Loucy (cell line): ENCODE measurements around the gene FRRS1L.

Source experiments
- H2AFZ ChIP-seq: fragments of 200-600 bp; sonication (generic); 2 replicates; pipeline ENCODE4 v1.6.0; 2016; ENCODE audit warnings: antibody characterized with exemption, mild to moderate bottlenecking, low read length, moderate library complexity
- H3F3A ChIP-seq: fragments of 200-600 bp; 2 replicates; pipeline ENCODE4 v1.6.0; 2016; ENCODE audit warnings: antibody characterized with exemption, low read depth, mild to moderate bottlenecking
- H3K27me3 ChIP-seq: fragments of 200-600 bp; sonication (generic); 2 replicates; pipeline ENCODE4 v1.6.1; 2014; ENCODE audit warnings: low read length, mild to moderate bottlenecking; ENCODE audit not compliant: insufficient read depth, poor library complexity, severe bottlenecking
- H3K36me3 ChIP-seq: fragments of 200-600 bp; sonication (generic); 2 replicates; pipeline ENCODE4 v1.6.1; 2016; ENCODE audit warnings: low read length; ENCODE audit not compliant: insufficient read depth
- H3K4me1 ChIP-seq: fragments of 200-600 bp; sonication (generic); 2 replicates; pipeline ENCODE4 v1.5.1; 2014; ENCODE audit warnings: low read length, mild to moderate bottlenecking; ENCODE audit not compliant: insufficient read depth, poor library complexity, severe bottlenecking
- H3K4me2 ChIP-seq: fragments of 200-600 bp; sonication (generic); 2 replicates; pipeline ENCODE4 v1.6.0; 2014; ENCODE audit warnings: antibody characterized with exemption, low read length, low read depth, mild to moderate bottlenecking; ENCODE audit not compliant: poor library complexity, severe bottlenecking
- H3K4me3 ChIP-seq: fragments of 200-600 bp; sonication (generic); 2 replicates; pipeline ENCODE4 v1.5.1; 2014; ENCODE audit warnings: low read length, mild to moderate bottlenecking, mixed read lengths; ENCODE audit not compliant: poor library complexity, severe bottlenecking
- H3K79me2 ChIP-seq: fragments of 200-600 bp; sonication (generic); 2 replicates; pipeline ENCODE4 v1.6.1; 2014; ENCODE audit warnings: low read length; ENCODE audit not compliant: insufficient read depth
- H3K9ac ChIP-seq: fragments of 200-600 bp; sonication (generic); 2 replicates; pipeline ENCODE4 v1.6.0; 2014; ENCODE audit warnings: mild to moderate bottlenecking, low read depth, low read length, moderate library complexity; ENCODE audit not compliant: poor library complexity, severe bottlenecking
- H3K9me2 ChIP-seq: fragments of 200-600 bp; sonication (generic); replicated peaks from 2 replicates; pipeline ENCODE4 v1.6.1; 2016; ENCODE audit warnings: low read depth, low read length, mixed read lengths
- H3K9me3 ChIP-seq: fragments of 200-600 bp; sonication (generic); 2 replicates; pipeline ENCODE4 v1.6.1; 2014; ENCODE audit warnings: mild to moderate bottlenecking, antibody characterized with exemption, low read length, low read depth; ENCODE audit not compliant: insufficient read depth
- H4K20me1 ChIP-seq: fragments of 200-600 bp; sonication (generic); 2 replicates; pipeline ENCODE4 v1.6.0; 2014; ENCODE audit warnings: antibody characterized with exemption, low read length, mild to moderate bottlenecking; ENCODE audit not compliant: insufficient read depth, poor library complexity, severe bottlenecking
- CTCF ChIP-seq: fragments of 200-600 bp; sonication (generic); conservative IDR thresholded peaks from 2 replicates; pipeline ENCODE4 v1.5.1; 2014; ENCODE audit warnings: mild to moderate bottlenecking, antibody characterized with exemption, low read length
- EZH2phosphoT487 ChIP-seq: fragments of 200-600 bp; IDR thresholded peaks from 2 replicates; pipeline ENCODE4 v1.6.1; 2018; ENCODE audit warnings: antibody characterized with exemption, mild to moderate bottlenecking, moderate library complexity, borderline replicate concordance

Gene FRRS1L

DNA sequence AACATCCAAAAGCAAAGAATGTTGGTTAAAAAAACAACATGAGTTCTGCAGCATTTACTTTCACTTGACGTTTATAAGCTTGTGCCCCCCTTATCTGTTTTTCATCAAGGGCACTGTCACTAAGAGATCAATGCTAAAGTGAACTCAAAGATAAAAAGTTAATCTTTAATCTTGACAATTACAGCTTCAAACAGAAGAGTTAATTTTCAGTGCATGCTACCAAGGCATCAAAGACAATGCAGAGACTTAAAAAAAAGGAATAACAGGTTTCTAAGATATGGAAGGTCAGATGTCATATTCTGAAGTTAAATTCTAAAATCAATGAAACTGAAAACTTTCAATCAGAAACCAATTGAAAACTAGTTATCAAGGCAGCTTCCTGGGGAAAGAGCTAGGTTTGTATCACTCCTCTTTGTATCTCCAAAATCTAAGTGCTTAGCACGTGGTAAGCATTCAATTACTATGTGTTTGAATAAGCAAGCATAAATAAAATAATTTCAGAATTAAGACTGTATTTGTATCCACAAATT, 84.9 kb downstream of the FRRS1L start:
- Histone ChIP-seq H3K27me3 (no peaks in the 10 kb centered on the region), H3K79me2 (no peaks in the 10 kb centered on the region; the same call in 1 of the 2 replicates), H3K4me1 (no peaks in the 10 kb centered on the region), H3F3A (no peaks in the 10 kb centered on the region), H3K36me3 (peaks cover 77% of the 10 kb centered on the region), H3K4me3 (no peak overlapping the region), H3K9ac (no peak overlapping the region), H2AFZ (no peak overlapping the region), H3K9me2 (no peaks in the 10 kb centered on the region), H3K9me3 (no peaks in the 10 kb centered on the region), H4K20me1 (no peaks in the 10 kb centered on the region), H3K4me2 (no peak overlapping the region)
- TF ChIP-seq EZH2phosphoT487 (no peak), CTCF (no peak)
